Measurements from ENCODE around the gene ATIC.

- no peak for TF ChIP-seq CTCF (IDR thresholded peaks at IDR 0.05)
- TF ChIP-seq POLR2A (IDR thresholded peaks at IDR 0.05): no peak
- no peak for TF ChIP-seq POLR2AphosphoS5 (IDR thresholded peaks at IDR 0.05)
Measured at GRCh38 chr2:215363039-215363438, 51.2 kb downstream of the ATIC start.

All from gastroesophageal sphincter (tissue), 3 donors.